IMR-90 (cell line): ENCODE data around the gene CFAP97D2. TPM values are rescaled to one million over a fixed set of nuclear protein-coding genes. Genes with fewer than 3 reads are reported as not detected.

Experiments
- ATAC-seq: fragments of 200-7000 bp; cut with Tn5 transposase; 2 replicates; pipeline ENCODE4 v1.9.1; 2020; ENCODE audit warnings: low read depth, mild to moderate bottlenecking, moderate library complexity
- BruUV-seq: library from RNA; stranded (reverse); fragments of 400-500 nt; replicated peaks from 2 replicates; lab custom pipeline; 2021; lab: Mats Ljungman, UMichigan
- CTCF ChIA-PET: fragments of 300-600 bp; formaldehyde crosslinking; extraction: SDS; loops from one replicate; lab custom pipeline; 2021; ENCODE audit warnings: antibody characterized with exemption; lab: Yijun Ruan, JAX
- POLR2A ChIA-PET: fragments of 300-600 bp; sonication (Branson Sonifier 250); formaldehyde crosslinking; loops from one replicate; lab custom pipeline; 2022; ENCODE audit warnings: antibody characterized with exemption; ENCODE audit not compliant: unreplicated experiment; lab: Charles Lee
- DNase-seq: peaks from one replicate; pipeline ENCODE4 v3.0.0; 2013
- H2AFZ ChIP-seq: replicated peaks from 2 replicates; pipeline ENCODE3; 2013; ENCODE audit warnings: low read length, mild to moderate bottlenecking; ENCODE audit not compliant: poor library complexity
- H2AK5ac ChIP-seq: 2 replicates; pipeline ENCODE4 v1.6.1; 2013; ENCODE audit warnings: low read depth, low read length, inconsistent platforms
- H2AK9ac ChIP-seq: replicated peaks from 2 replicates; pipeline ENCODE3; 2013; ENCODE audit warnings: mild to moderate bottlenecking, low read depth, low read length, moderate library complexity; ENCODE audit not compliant: poor library complexity
- H2BK120ac ChIP-seq: 2 replicates; pipeline ENCODE4 v1.6.1; 2013; ENCODE audit warnings: low read depth, low read length, inconsistent platforms
- H2BK15ac ChIP-seq: 3 replicates; pipeline ENCODE4 v1.6.1; 2013; ENCODE audit warnings: low read depth, low read length, inconsistent platforms
- H2BK20ac ChIP-seq: 2 replicates; pipeline ENCODE4 v1.6.1; 2013; ENCODE audit warnings: low read depth, mild to moderate bottlenecking, inconsistent platforms, low read length, moderate library complexity
- H2BK5ac ChIP-seq: 2 replicates; pipeline ENCODE4 v1.6.1; 2013; ENCODE audit warnings: mild to moderate bottlenecking, low read depth, low read length, inconsistent platforms; ENCODE audit not compliant: poor library complexity, severe bottlenecking
- H3K14ac ChIP-seq: replicated peaks from 2 replicates; pipeline ENCODE4 v1.6.1; 2013; ENCODE audit warnings: low read depth, low read length, inconsistent platforms
- H3K18ac ChIP-seq: 2 replicates; pipeline ENCODE4 v1.6.1; 2013; ENCODE audit warnings: low read depth, low read length, control low read depth
- H3K23ac ChIP-seq: 2 replicates; pipeline ENCODE4 v1.6.1; 2013; ENCODE audit warnings: low read depth, low read length, inconsistent platforms
- H3K27ac ChIP-seq: 2 replicates; pipeline ENCODE4 v1.5.1; 2013; ENCODE audit warnings: mild to moderate bottlenecking, control low read depth, low read length; ENCODE audit not compliant: insufficient read depth
- H3K27me3 ChIP-seq: 2 replicates; pipeline ENCODE4 v1.6.1; 2013; ENCODE audit warnings: low read length; ENCODE audit not compliant: control insufficient read depth, insufficient read depth
- H3K36me3 ChIP-seq: 2 replicates; pipeline ENCODE4 v1.6.1; 2013; ENCODE audit warnings: low read length, mixed read lengths; ENCODE audit not compliant: control insufficient read depth, insufficient read depth
- H3K4ac ChIP-seq: 2 replicates; pipeline ENCODE4 v1.6.1; 2013; ENCODE audit warnings: low read depth, low read length, inconsistent platforms
- H3K4me1 ChIP-seq: 2 replicates; pipeline ENCODE4 v1.6.1; 2013; ENCODE audit warnings: low read length, mixed read lengths; ENCODE audit not compliant: control insufficient read depth, insufficient read depth
- H3K4me2 ChIP-seq: 2 replicates; pipeline ENCODE4 v1.6.1; 2013; ENCODE audit warnings: low read depth, mild to moderate bottlenecking, control low read depth, low read length, moderate library complexity
- H3K4me3 ChIP-seq: 2 replicates; pipeline ENCODE4 v1.5.1; 2013; ENCODE audit warnings: low read depth, mild to moderate bottlenecking, control low read depth, low read length, moderate library complexity; ENCODE audit not compliant: insufficient read depth
- H3K56ac ChIP-seq: 2 replicates; pipeline ENCODE4 v1.6.1; 2013; ENCODE audit warnings: low read length, inconsistent platforms; ENCODE audit not compliant: insufficient read depth; ENCODE audit errors: extremely low read depth
- H3K79me1 ChIP-seq, 2 experiments: 2 replicates each; pipeline ENCODE4 v1.6.1; 2013; ENCODE audit warnings: low read length in 2 of 2, inconsistent platforms in 1 of 2, low read depth in 1 of 2
- H3K9ac ChIP-seq: 2 replicates; pipeline ENCODE4 v1.6.1; 2013; ENCODE audit warnings: low read depth, low read length, control low read depth
- H3K9me1 ChIP-seq: 2 replicates; pipeline ENCODE4 v1.6.1; 2013; ENCODE audit warnings: low read length, inconsistent platforms; ENCODE audit not compliant: insufficient read depth
- H3K9me3 ChIP-seq: 2 replicates; pipeline ENCODE4 v1.6.1; 2013; ENCODE audit warnings: low read length; ENCODE audit not compliant: control insufficient read depth, insufficient read depth
- H4K20me1 ChIP-seq: 2 replicates; pipeline ENCODE4 v1.6.1; 2013; ENCODE audit warnings: low read length, inconsistent platforms; ENCODE audit not compliant: insufficient read depth
- H4K5ac ChIP-seq: 2 replicates; pipeline ENCODE4 v1.6.1; 2013; ENCODE audit warnings: mild to moderate bottlenecking, low read depth, low read length, control low read depth
- H4K8ac ChIP-seq, 2 experiments: 2 replicates each; pipeline ENCODE4 v1.6.1; 2013; ENCODE audit warnings: low read depth in 2 of 2, low read length in 2 of 2, control low read depth in 1 of 2, inconsistent platforms in 1 of 2
- H4K91ac ChIP-seq: 2 replicates; pipeline ENCODE4 v1.6.1; 2013; ENCODE audit warnings: low read depth, low read length, inconsistent platforms; ENCODE audit not compliant: insufficient read depth
- BHLHE40 ChIP-seq: fragments of 150-350 bp; IDR thresholded peaks from 2 replicates; pipeline ENCODE4 v1.6.1; 2016; ENCODE audit warnings: mild to moderate bottlenecking, low read depth, low read length
- CEBPB ChIP-seq: IDR thresholded peaks from 2 replicates; pipeline ENCODE4 v1.6.1; 2012; ENCODE audit warnings: low read depth, low read length, improper control_type of control experiment
- CHD1 ChIP-seq: IDR thresholded peaks from 2 replicates; pipeline ENCODE4 v1.6.1; 2012; ENCODE audit warnings: low read depth, low read length, improper control_type of control experiment
- FOS ChIP-seq: fragments of 150-350 bp; IDR thresholded peaks from 2 replicates; pipeline ENCODE4 v1.6.1; 2016; ENCODE audit warnings: low read depth, low read length
- MAFK ChIP-seq: IDR thresholded peaks from 2 replicates; pipeline ENCODE4 v1.6.1; 2012; ENCODE audit warnings: low read depth, low read length, improper control_type of control experiment
- MAZ ChIP-seq: IDR thresholded peaks from 2 replicates; pipeline ENCODE4 v1.6.1; 2012; ENCODE audit warnings: low read depth, mild to moderate bottlenecking, low read length, improper control_type of control experiment, moderate library complexity, borderline replicate concordance
- MXI1 ChIP-seq: IDR thresholded peaks from 2 replicates; pipeline ENCODE4 v1.6.1; 2012; ENCODE audit warnings: low read depth, mild to moderate bottlenecking, low read length, moderate library complexity, borderline replicate concordance
- NFE2L2 ChIP-seq: fragments of 150-350 bp; IDR thresholded peaks from 2 replicates; pipeline ENCODE4 v1.6.1; 2016; ENCODE audit warnings: low read depth, mild to moderate bottlenecking, low read length
- POLR2A ChIP-seq: IDR thresholded peaks from 2 replicates; pipeline ENCODE4 v1.6.1; 2012; ENCODE audit warnings: mild to moderate bottlenecking, low read depth, low read length
- RAD21 ChIP-seq: IDR thresholded peaks from 2 replicates; pipeline ENCODE4 v1.6.1; 2012; ENCODE audit warnings: low read length, improper control_type of control experiment
- RFX5 ChIP-seq: IDR thresholded peaks from 2 replicates; pipeline ENCODE4 v1.8.0; 2012; ENCODE audit warnings: low read depth, mild to moderate bottlenecking, low read length, moderate library complexity
- SMC3 ChIP-seq: fragments of 150-350 bp; IDR thresholded peaks from 2 replicates; pipeline ENCODE4 v1.6.1; 2016; ENCODE audit warnings: low read depth, mild to moderate bottlenecking, antibody characterized with exemption, low read length, moderate library complexity
- WGBS, 2 experiments: methylation state at CpG; one replicate each; pipeline versions ENCODE4 v1.1.5 to v1.1.7; 2013; ENCODE audit warnings: missing lambda C conversion rate in 2 of 2; ENCODE audit not compliant: insufficient read length in 1 of 2; ENCODE audit errors: extremely low coverage in 2 of 2; 5-methylcytosine and 5-hydroxymethylcytosine counted together
- dilution Hi-C: fragments of 300-500 bp; cut with HindIII; formaldehyde crosslinking; loops from one replicate; pipeline ENCODE4 v1.14.3; 2018; ENCODE audit warnings: low sequenced_read_pairs; ENCODE audit not compliant: unreplicated experiment
- in situ Hi-C: fragments of 300-500 bp; cut with MboI; formaldehyde crosslinking; loops from 3 replicates; pipeline ENCODE4 v1.14.3; 2019; ENCODE audit warnings: low sequenced_read_pairs, inconsistent platforms, mixed read lengths
- intact Hi-C: fragments of 100-400 bp; cut with micrococcal nuclease; formaldehyde crosslinking; loops from 2 replicates; pipeline ENCODE4 v1.10.0; 2022
- polyA plus RNA-seq, 3 experiments: library from polyadenylated mRNA; depleted of rRNA; stranded (reverse); fragments of >200 nt; gene quantifications; 2 replicates each; pipeline ENCODE4 v1.2.3, GENCODE V29; 2012; ENCODE audit warnings: low replicate concordance in 1 of 3
- total RNA-seq: library from RNA; depleted of rRNA; stranded (reverse); fragments of >200 nt; gene quantifications from 2 replicates; pipeline ENCODE4 v1.2.3, GENCODE V29; 2012
- TF ChIP-seq, protein P1 (sequence below): fragments of 150-350 bp; IDR thresholded peaks from 2 replicates; pipeline ENCODE4 v1.6.1; 2016; ENCODE audit warnings: low read depth, mild to moderate bottlenecking, low read length, moderate library complexity, borderline replicate concordance
- TF ChIP-seq, protein P2 (sequence below): fragments of 150-350 bp; IDR thresholded peaks from 2 replicates; pipeline ENCODE4 v1.6.1; 2017; ENCODE audit warnings: mild to moderate bottlenecking, antibody characterized with exemption, low read length, low read depth

Gene CFAP97D2
- total and polyA plus RNA-seq, 2 of the 4 experiments (the other 2 are of a cell fraction) = not detected

DNA sequence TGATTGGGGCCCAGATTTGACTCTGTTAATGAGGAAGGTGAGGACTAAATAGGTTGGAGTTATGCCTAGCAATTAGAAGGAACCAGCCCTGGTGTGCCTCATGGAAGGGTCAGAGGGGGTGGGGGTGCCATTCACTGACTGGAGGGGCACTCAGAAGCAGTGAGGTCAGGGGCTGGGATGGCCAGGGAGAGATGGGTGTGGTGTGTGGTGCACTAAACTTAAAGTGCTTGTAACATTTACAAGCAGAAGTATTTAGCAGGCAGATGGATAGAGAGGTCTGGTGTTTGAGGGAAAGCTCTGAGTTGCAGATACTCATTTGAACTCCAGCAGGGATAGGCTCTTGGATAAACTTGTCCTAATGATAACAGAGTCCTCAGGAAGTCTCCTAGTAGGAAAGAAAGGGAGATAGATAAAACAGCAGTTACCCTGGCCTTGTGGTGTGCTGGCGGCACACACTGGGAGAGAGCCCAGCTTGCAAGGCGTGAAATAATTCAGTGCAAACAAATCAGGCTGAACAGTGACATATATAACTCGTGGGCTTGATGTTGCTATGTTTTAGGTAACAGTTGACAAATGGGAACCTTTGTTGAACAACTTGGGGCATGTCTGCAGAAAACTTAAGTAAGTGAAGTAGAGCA lies 82.4 kb downstream of the CFAP97D2 start:
- POLR2A ChIA-PET = no interaction called here

More for the DNA sequence above, 82.4 kb downstream of the CFAP97D2 start:
- Histone ChIP-seq H3K9me3 (no peaks in the 10 kb centered on the region), H3K4me2 (no peak overlapping the region), H3K9ac (no peak overlapping the region), H3K56ac (no peak overlapping the region), H2AFZ (no peak overlapping the region), H3K79me1 (peaks cover 33 to 49% of the 10 kb centered on the region in 2 experiments), H3K9me1 (peaks cover 11% of the 10 kb centered on the region; the same call in 1 of the 2 replicates), H3K27me3 (no peaks in the 10 kb centered on the region), H2AK5ac (no peak overlapping the region), H2BK120ac (no peak overlapping the region), H2BK20ac (no peak overlapping the region), H2AK9ac (no peak overlapping the region), H3K23ac (no peak overlapping the region), H4K8ac (no peak overlapping the region), H4K5ac (no peak overlapping the region), H4K20me1 (0 out of 2 replicates have a peak, but pooled peaks cover 5% of the 10 kb centered on the region), H4K91ac (no peak overlapping the region), H3K14ac (no peak overlapping the region), H3K36me3 (peaks cover 47% of the 10 kb centered on the region), H3K4ac (no peak overlapping the region), H3K4me3 (no peak overlapping the region), H2BK5ac (peak overlapping the region; percentile 46), H3K27ac (no peak overlapping the region), H2BK15ac (no peak overlapping the region), H3K18ac (no peak overlapping the region), H3K4me1 (peaks cover 5% of the 10 kb centered on the region)
- dilution Hi-C loops = no loop called here
- in situ Hi-C loops = no loop called here
- no TSS peak for BruUV-seq
- intact Hi-C loops = no loop called here
- TF ChIP-seq, protein P1, sequence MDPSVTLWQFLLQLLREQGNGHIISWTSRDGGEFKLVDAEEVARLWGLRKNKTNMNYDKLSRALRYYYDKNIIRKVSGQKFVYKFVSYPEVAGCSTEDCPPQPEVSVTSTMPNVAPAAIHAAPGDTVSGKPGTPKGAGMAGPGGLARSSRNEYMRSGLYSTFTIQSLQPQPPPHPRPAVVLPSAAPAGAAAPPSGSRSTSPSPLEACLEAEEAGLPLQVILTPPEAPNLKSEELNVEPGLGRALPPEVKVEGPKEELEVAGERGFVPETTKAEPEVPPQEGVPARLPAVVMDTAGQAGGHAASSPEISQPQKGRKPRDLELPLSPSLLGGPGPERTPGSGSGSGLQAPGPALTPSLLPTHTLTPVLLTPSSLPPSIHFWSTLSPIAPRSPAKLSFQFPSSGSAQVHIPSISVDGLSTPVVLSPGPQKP = no peak
- TF ChIP-seq CHD1 = no peak
- TF ChIP-seq, protein P2, sequence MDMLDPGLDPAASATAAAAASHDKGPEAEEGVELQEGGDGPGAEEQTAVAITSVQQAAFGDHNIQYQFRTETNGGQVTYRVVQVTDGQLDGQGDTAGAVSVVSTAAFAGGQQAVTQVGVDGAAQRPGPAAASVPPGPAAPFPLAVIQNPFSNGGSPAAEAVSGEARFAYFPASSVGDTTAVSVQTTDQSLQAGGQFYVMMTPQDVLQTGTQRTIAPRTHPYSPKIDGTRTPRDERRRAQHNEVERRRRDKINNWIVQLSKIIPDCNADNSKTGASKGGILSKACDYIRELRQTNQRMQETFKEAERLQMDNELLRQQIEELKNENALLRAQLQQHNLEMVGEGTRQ = no peak
- TF ChIP-seq BHLHE40 = no peak
- TF ChIP-seq POLR2A = no peak
- TF ChIP-seq SMC3 = no peak
- no peak for TF ChIP-seq MAFK
- no peak for TF ChIP-seq MAZ
- TF ChIP-seq NFE2L2 = no peak
- TF ChIP-seq MXI1 = no peak
- no peak for TF ChIP-seq CEBPB
- no peak for TF ChIP-seq RFX5
- TF ChIP-seq RAD21 = no peak
- no peak for TF ChIP-seq FOS
- WGBS, 2 experiments = 83% methylated on average over 2 of the region's 3 CpGs; no CpG with 5 or more reads in 1 of the 2 experiments
- peak; percentile 21; the same call in 1 of the 2 replicates for ATAC-seq
- DNase-seq = no peak
- CTCF ChIA-PET = no interaction called here
